Measurements from ENCODE around the gene EDARADD.

- TF ChIP-seq POLR2A (IDR thresholded peaks at IDR 0.05), result no peak
- TF ChIP-seq, protein P1, sequence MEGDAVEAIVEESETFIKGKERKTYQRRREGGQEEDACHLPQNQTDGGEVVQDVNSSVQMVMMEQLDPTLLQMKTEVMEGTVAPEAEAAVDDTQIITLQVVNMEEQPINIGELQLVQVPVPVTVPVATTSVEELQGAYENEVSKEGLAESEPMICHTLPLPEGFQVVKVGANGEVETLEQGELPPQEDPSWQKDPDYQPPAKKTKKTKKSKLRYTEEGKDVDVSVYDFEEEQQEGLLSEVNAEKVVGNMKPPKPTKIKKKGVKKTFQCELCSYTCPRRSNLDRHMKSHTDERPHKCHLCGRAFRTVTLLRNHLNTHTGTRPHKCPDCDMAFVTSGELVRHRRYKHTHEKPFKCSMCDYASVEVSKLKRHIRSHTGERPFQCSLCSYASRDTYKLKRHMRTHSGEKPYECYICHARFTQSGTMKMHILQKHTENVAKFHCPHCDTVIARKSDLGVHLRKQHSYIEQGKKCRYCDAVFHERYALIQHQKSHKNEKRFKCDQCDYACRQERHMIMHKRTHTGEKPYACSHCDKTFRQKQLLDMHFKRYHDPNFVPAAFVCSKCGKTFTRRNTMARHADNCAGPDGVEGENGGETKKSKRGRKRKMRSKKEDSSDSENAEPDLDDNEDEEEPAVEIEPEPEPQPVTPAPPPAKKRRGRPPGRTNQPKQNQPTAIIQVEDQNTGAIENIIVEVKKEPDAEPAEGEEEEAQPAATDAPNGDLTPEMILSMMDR (IDR thresholded peaks at IDR 0.05), result no peak
These were observed 114.5 kb downstream of the EDARADD start for GRCh38 chr1:236508593-236509027.

Data from ovary (tissue), 3 donors.